ENCODE measurements around the gene CALY. TPM values are rescaled to one million over a fixed set of nuclear protein-coding genes. Genes with fewer than 3 reads are reported as not detected.

Gene CALY
- polyA plus RNA-seq, 2 of the 4 experiments (the other 2 are of a cell fraction) = 0.30 to 0.63 TPM

GRCh38 chr10:133344236-133344635 is 7.5 kb upstream of the CALY start:
- no peak for DNase-seq (ENCODE audit: low read depth in 1 of 2, low spot score in 1 of 2)
- H3K4me3 ChIP-seq = no peak overlapping the region
- 82% methylated on average over 5 of the region's 5 CpGs for WGBS (ENCODE audit: missing lambda C conversion rate)
- FAIRE-seq = no peak
- no peak overlapping the region for H3K4me2 ChIP-seq
- ChIA-PET CTCF (interaction anchor here (0.7 to 9.2 kb wide), 2 partner anchors 15 to 17 kb away, joined by 3 to 76 read pairs; no protein-coding TSS in a partner anchor), POLR2A (interaction anchor here (0.6 to 1.4 kb wide), 2 partner anchors 13 to 897 kb away, joined by 3 read pairs; no protein-coding TSS in a partner anchor)
- no peak for ATAC-seq
- peaks cover 7% of the 10 kb centered on the region; the same call in 2 of the 3 replicates for H3K4me1 ChIP-seq
- TF ChIP-seq HOXA7 (CRISPR knock-in tag; IDR thresholded peaks at IDR 0.05) (no peak), E2F6 (IDR thresholded peaks at IDR 0.05; ENCODE audit: borderline replicate concordance, low read depth) (no peak)
- H3K9me3 ChIP-seq = no peaks in the 10 kb centered on the region
- no peak overlapping the region for H3K27ac ChIP-seq

- ATAC-seq (no peak), FAIRE-seq (no peak), DNase-seq (ENCODE audit: low read depth in 1 of 2, low spot score in 1 of 2) (no peak)
- TF ChIP-seq JUNB (IDR thresholded peaks at IDR 0.05) (no peak), RFX5 (IDR thresholded peaks at IDR 0.05) (no peak), HOXB13 (CRISPR knock-in tag; IDR thresholded peaks at IDR 0.05; ENCODE audit: low read depth) (no peak)
- WGBS (ENCODE audit: missing lambda C conversion rate) = 76% methylated on average over 9 of the region's 9 CpGs
- Histone ChIP-seq H3K4me3 (no peak overlapping the region), H3K4me2 (no peak overlapping the region), H3K9me3 (no peaks in the 10 kb centered on the region), H3K27ac (peak overlapping the region in 1 of 2 experiments; percentile 52; a peak in 3 of 6 replicates), H3K4me1 (peaks cover 7% of the 10 kb centered on the region; the same call in 2 of the 3 replicates)
- ChIA-PET POLR2A (interaction anchor here (0.6 kb wide), 1 partner anchor 897 kb away, joined by 3 read pairs; no protein-coding TSS in a partner anchor), CTCF (interaction anchor here (0.7 to 9.2 kb wide), 2 partner anchors 15 to 18 kb away, joined by 3 to 76 read pairs; no protein-coding TSS in a partner anchor)
Observed at GRCh38 chr10:133343558-133343957, 6.9 kb upstream of the CALY start.

GRCh38 chr10:133342942-133343341 is 6.2 kb upstream of the CALY start:
- FAIRE-seq = no peak
- POLR2A ChIA-PET = no interaction called here
- no peak for TF ChIP-seq EP300 (IDR thresholded peaks at IDR 0.05)
- no peak for TF ChIP-seq PHF8 (IDR thresholded peaks at IDR 0.05; ENCODE audit: borderline replicate concordance, low read depth)
- TF ChIP-seq FOXS1 (CRISPR knock-in tag; IDR thresholded peaks at IDR 0.05) = no peak
- no peak for TF ChIP-seq ZC3H11A (IDR thresholded peaks at IDR 0.05)
- TF ChIP-seq MAZ (IDR thresholded peaks at IDR 0.05; ENCODE audit: borderline replicate concordance, low read depth, low read length) = no peak
- no peak for TF ChIP-seq TP53 (CRISPR knock-in tag; IDR thresholded peaks at IDR 0.05)
- no peak for TF ChIP-seq KDM1A (IDR thresholded peaks at IDR 0.05; ENCODE audit: low read depth)
- no peak for TF ChIP-seq CHD2 (IDR thresholded peaks at IDR 0.05; ENCODE audit: low read length, partially characterized antibody)
- no peak for TF ChIP-seq HOXB13 (CRISPR knock-in tag; IDR thresholded peaks at IDR 0.05; ENCODE audit: low read depth)
- no peak for TF ChIP-seq FOSL2 (IDR thresholded peaks at IDR 0.05)
- TF ChIP-seq FOSL2 (CRISPR knock-in tag; IDR thresholded peaks at IDR 0.05) = no peak
- Histone ChIP-seq H3K4me2 (no peak overlapping the region), H3K4me1 (peaks cover 5% of the 10 kb centered on the region; the same call in 2 of the 3 replicates), H3K9me3 (no peaks in the 10 kb centered on the region), H3K27ac (peak overlapping the region in 1 of 2 experiments; percentile 52; a peak in 3 of 6 replicates), H3K4me3 (no peak overlapping the region)
- no peak for ATAC-seq
- CTCF ChIA-PET = interaction anchor here (9.2 kb wide), 1 partner anchor 14 kb away, joined by 76 read pairs; no protein-coding TSS in a partner anchor
- WGBS (ENCODE audit: missing lambda C conversion rate) = 94% methylated on average over 8 of the region's 8 CpGs
- no peak for DNase-seq (ENCODE audit: low read depth in 1 of 2, low spot score in 1 of 2)

GRCh38 chr10:133341983-133342382 is 5.3 kb upstream of the CALY start:
- H3K4me1 ChIP-seq = peaks cover 6% of the 10 kb centered on the region; the same call in 2 of the 3 replicates
- DNase-seq (ENCODE audit: low read depth in 1 of 2, low spot score in 1 of 2) = no peak
- H3K27ac ChIP-seq = no peak overlapping the region
- POLR2A ChIA-PET = no interaction called here
- no peaks in the 10 kb centered on the region for H3K9me3 ChIP-seq
- CTCF ChIA-PET = interaction anchor here (9.2 kb wide), 1 partner anchor 13 kb away, joined by 76 read pairs; no protein-coding TSS in a partner anchor
- FAIRE-seq = no peak
- H3K4me2 ChIP-seq = no peak overlapping the region
- no peak for TF ChIP-seq RCOR1 (IDR thresholded peaks at IDR 0.05; ENCODE audit: low read depth, low read length)
- TF ChIP-seq HOXB5 (CRISPR knock-in tag; IDR thresholded peaks at IDR 0.05) = no peak
- TF ChIP-seq HOXA7 (CRISPR knock-in tag; IDR thresholded peaks at IDR 0.05) = no peak
- no peak for TF ChIP-seq HEYL (CRISPR knock-in tag; IDR thresholded peaks at IDR 0.05)
- no peak for TF ChIP-seq NPAS2 (CRISPR knock-in tag; IDR thresholded peaks at IDR 0.05; ENCODE audit: borderline replicate concordance)
- TF ChIP-seq ZFP36 (IDR thresholded peaks at IDR 0.05; ENCODE audit: borderline replicate concordance, partially characterized antibody) = no peak
- TF ChIP-seq MAZ (IDR thresholded peaks at IDR 0.05; ENCODE audit: borderline replicate concordance, low read depth, low read length) = no peak
- TF ChIP-seq CBX2 (IDR thresholded peaks at IDR 0.05; ENCODE audit: borderline replicate concordance, low read depth) = no peak
- TF ChIP-seq REST (IDR thresholded peaks at IDR 0.05) = no peak
- TF ChIP-seq PHF8 (IDR thresholded peaks at IDR 0.05; ENCODE audit: borderline replicate concordance, low read depth) = no peak
- 80% methylated on average over 4 of the region's 4 CpGs for WGBS (ENCODE audit: missing lambda C conversion rate)
- no peak for ATAC-seq
- no peak overlapping the region for H3K4me3 ChIP-seq
